ENCODE results near the gene BIRC6.

BIRC6 gene

GRCh38 chr2:32386739-32387138, 29.9 kb downstream of the BIRC6 start:
- peaks cover 84% of the 10 kb centered on the region for H3K36me3 ChIP-seq (ENCODE audit: control insufficient read depth, low read length)
- no peaks in the 10 kb centered on the region for H3K27me3 ChIP-seq (ENCODE audit: control insufficient read depth, low read length)
- TF ChIP-seq EZH2phosphoT487 (IDR thresholded peaks at IDR 0.05; ENCODE audit: borderline replicate concordance, low read length) (no peak), CTCF (IDR thresholded peaks at IDR 0.05; ENCODE audit: low read depth, low read length, poor library complexity, severe bottlenecking) (no peak)
- peaks cover 3% of the 10 kb centered on the region; the same call in 1 of the 2 replicates for H4K20me1 ChIP-seq (ENCODE audit: control insufficient read depth, insufficient read depth, low read depth, low read length)
- H3K79me2 ChIP-seq (ENCODE audit: control insufficient read depth, low read length) = peaks cover 52% of the 10 kb centered on the region
- H3K4me3 ChIP-seq (ENCODE audit: low read length) = no peak overlapping the region
- H3K4me1 ChIP-seq (ENCODE audit: control insufficient read depth, low read length) = no peaks in the 10 kb centered on the region
- no peak overlapping the region for H3K27ac ChIP-seq (ENCODE audit: low read depth, low read length)
- peaks cover 4% of the 10 kb centered on the region for H3F3A ChIP-seq (ENCODE audit: control insufficient read depth, insufficient read depth)
- H3K4me2 ChIP-seq (ENCODE audit: low read length) = no peak overlapping the region
- no peaks in the 10 kb centered on the region for H3K9me3 ChIP-seq (ENCODE audit: control insufficient read depth, insufficient read depth, low read length)
- H3K9me2 ChIP-seq (replicated peaks; ENCODE audit: control insufficient read depth, low read length) = no peaks in the 10 kb centered on the region

- H3K27ac ChIP-seq (ENCODE audit: low read depth, low read length) = no peak overlapping the region
- TF ChIP-seq CTCF (IDR thresholded peaks at IDR 0.05; ENCODE audit: low read depth, low read length, poor library complexity, severe bottlenecking) = no peak
- TF ChIP-seq EZH2phosphoT487 (IDR thresholded peaks at IDR 0.05; ENCODE audit: borderline replicate concordance, low read length) = no peak
- peaks cover 10% of the 10 kb centered on the region for H3F3A ChIP-seq (ENCODE audit: control insufficient read depth, insufficient read depth)
- no peaks in the 10 kb centered on the region for H4K20me1 ChIP-seq (ENCODE audit: control insufficient read depth, insufficient read depth, low read depth, low read length)
- H3K79me2 ChIP-seq (ENCODE audit: control insufficient read depth, low read length) = peaks cover 3% of the 10 kb centered on the region; the same call in 1 of the 2 replicates
- H3K4me2 ChIP-seq (ENCODE audit: low read length) = no peak overlapping the region
- H3K4me3 ChIP-seq (ENCODE audit: low read length) = no peak overlapping the region
- no peaks in the 10 kb centered on the region for H3K4me1 ChIP-seq (ENCODE audit: control insufficient read depth, low read length)
- H3K36me3 ChIP-seq (ENCODE audit: control insufficient read depth, low read length) = peaks cover 63% of the 10 kb centered on the region
- H3K9me3 ChIP-seq (ENCODE audit: control insufficient read depth, insufficient read depth, low read length) = no peaks in the 10 kb centered on the region
- no peaks in the 10 kb centered on the region for H3K27me3 ChIP-seq (ENCODE audit: control insufficient read depth, low read length)
- H3K9me2 ChIP-seq (replicated peaks; ENCODE audit: control insufficient read depth, low read length) = no peaks in the 10 kb centered on the region
Observed at GRCh38 chr2:32399221-32399620, 42.4 kb downstream of the BIRC6 start.

GRCh38 chr2:32402091-32402490, 45.3 kb downstream of the BIRC6 start:
- no peak overlapping the region for H3K4me3 ChIP-seq (ENCODE audit: low read length)
- H3F3A ChIP-seq (ENCODE audit: control insufficient read depth, insufficient read depth) = peaks cover 7% of the 10 kb centered on the region; the same call in 1 of the 2 replicates
- H3K9me3 ChIP-seq (ENCODE audit: control insufficient read depth, insufficient read depth, low read length) = no peaks in the 10 kb centered on the region
- H3K36me3 ChIP-seq (ENCODE audit: control insufficient read depth, low read length) = peaks cover 65% of the 10 kb centered on the region
- H3K79me2 ChIP-seq (ENCODE audit: control insufficient read depth, low read length) = peaks cover 3% of the 10 kb centered on the region; the same call in 1 of the 2 replicates
- H3K9me2 ChIP-seq (replicated peaks; ENCODE audit: control insufficient read depth, low read length) = no peaks in the 10 kb centered on the region
- no peak overlapping the region for H3K27ac ChIP-seq (ENCODE audit: low read depth, low read length)
- H3K27me3 ChIP-seq (ENCODE audit: control insufficient read depth, low read length) = no peaks in the 10 kb centered on the region
- no peaks in the 10 kb centered on the region for H3K4me1 ChIP-seq (ENCODE audit: control insufficient read depth, low read length)
- H3K4me2 ChIP-seq (ENCODE audit: low read length) = no peak overlapping the region
- TF ChIP-seq EZH2phosphoT487 (IDR thresholded peaks at IDR 0.05; ENCODE audit: borderline replicate concordance, low read length) (no peak), CTCF (IDR thresholded peaks at IDR 0.05; ENCODE audit: low read depth, low read length, poor library complexity, severe bottlenecking) (no peak)
- no peaks in the 10 kb centered on the region for H4K20me1 ChIP-seq (ENCODE audit: control insufficient read depth, insufficient read depth, low read depth, low read length)
